Neuron (in vitro differentiated cells): ENCODE measurements around the gene ZNF536.
"Not testable (repeated sequence)": the region's sequence is repeated elsewhere in the genome, so short reads cannot be mapped to it uniquely, and the experiment has no call there.

Experiments
- H2AFZ ChIP-seq: one replicate; pipeline ENCODE4 v1.6.1; 2013; ENCODE audit warnings: low read depth, mild to moderate bottlenecking, inconsistent platforms, low read length, moderate library complexity
- H3K27me3 ChIP-seq: one replicate; pipeline ENCODE4 v1.6.1; 2013; ENCODE audit warnings: low read length; ENCODE audit not compliant: insufficient read depth
- H3K36me3 ChIP-seq: one replicate; pipeline ENCODE4 v1.6.1; 2013; ENCODE audit warnings: low read length; ENCODE audit not compliant: insufficient read depth
- H3K4me1 ChIP-seq: one replicate; pipeline ENCODE4 v1.6.1; 2013; ENCODE audit warnings: low read length; ENCODE audit not compliant: insufficient read depth
- H3K4me3 ChIP-seq: 2 replicates; pipeline ENCODE4 v1.5.1; 2013; ENCODE audit warnings: mild to moderate bottlenecking, low read length, moderate library complexity
- H3K9me3 ChIP-seq: one replicate; pipeline ENCODE4 v1.6.1; 2013; ENCODE audit warnings: low read length

The ZNF536 gene

GRCh38 chr19:30390356-30390988, 18.3 kb downstream of the ZNF536 start:
- Histone ChIP-seq H3K27me3 (no peaks in the 10 kb centered on the region), H3K9me3 (no peaks in the 10 kb centered on the region), H2AFZ (no peak overlapping the region), H3K36me3 (no peaks in the 10 kb centered on the region), H3K4me3 (no peak overlapping the region), H3K4me1 (no peaks in the 10 kb centered on the region)

DNA sequence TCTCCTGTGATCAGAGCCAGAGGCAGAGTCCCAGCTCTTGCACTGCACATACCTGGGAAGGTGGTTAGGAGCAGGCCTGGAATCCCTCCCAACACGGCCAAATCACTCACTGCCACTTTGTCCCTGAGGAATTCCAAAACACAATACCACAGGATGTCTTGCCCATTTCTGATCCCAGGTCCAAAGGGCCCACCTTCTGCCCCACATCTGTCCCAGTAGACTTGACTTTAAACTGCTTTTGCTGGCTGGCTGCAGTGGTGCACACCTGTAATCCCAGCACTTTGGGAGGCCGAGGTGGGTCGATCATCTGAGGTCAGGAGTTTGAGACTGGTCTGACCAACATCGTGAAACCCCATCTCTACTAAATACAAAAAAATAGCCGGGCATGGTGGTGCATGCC, 18.9 kb downstream of the ZNF536 start:
- no peak overlapping the region for H2AFZ ChIP-seq
- no peaks in the 10 kb centered on the region for H3K27me3 ChIP-seq
- peaks cover 2% of the 10 kb centered on the region for H3K36me3 ChIP-seq
- no peaks in the 10 kb centered on the region for H3K9me3 ChIP-seq
- no peaks in the 10 kb centered on the region for H3K4me1 ChIP-seq
- no peak overlapping the region for H3K4me3 ChIP-seq

DNA sequence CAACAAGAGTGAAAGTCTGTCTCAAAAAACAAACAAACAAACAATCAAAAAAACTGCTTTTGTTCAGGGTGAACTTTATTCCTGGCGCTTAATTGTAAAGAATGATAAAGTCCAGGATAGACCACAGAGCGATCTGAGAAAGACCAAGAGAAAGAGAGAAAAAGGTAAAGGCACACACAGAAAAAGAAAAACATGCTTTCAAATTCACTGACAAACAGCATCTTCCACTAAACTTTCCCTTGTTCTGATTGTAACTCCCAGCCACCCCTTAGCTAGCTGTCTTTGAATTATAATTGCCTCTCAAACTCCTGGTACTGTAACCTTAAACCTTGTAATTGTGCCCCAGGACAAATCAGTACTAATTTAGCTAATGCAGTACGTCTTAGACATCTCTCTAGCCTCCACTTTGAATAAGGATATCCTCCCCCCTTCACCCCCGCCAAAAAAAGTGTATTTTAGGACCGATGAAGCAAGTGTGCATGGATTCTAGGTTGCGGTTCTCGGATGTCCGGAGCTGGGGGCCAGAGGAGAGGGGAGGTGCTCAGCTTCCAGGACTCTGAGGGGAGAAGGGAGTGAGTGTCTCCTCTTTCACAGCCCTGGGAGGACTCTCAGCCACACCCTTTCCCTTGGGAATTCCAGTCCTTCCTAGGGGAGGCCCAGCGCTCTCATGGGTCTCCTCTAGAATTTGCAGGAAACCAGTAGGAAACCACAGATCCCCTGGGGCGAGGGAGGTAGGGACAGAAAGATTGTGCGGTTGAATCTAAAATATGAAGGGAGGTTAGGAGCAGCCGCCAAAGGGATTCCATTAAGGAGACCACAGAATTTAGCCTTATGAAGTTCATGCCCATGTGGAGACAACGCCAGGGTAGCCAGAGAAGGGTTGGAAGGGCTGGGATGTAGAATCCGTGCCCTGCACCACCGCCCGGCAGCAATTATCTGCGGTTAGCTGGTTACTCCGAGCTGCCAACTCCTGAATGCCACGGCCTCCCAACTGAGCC, 19.7 kb downstream of the ZNF536 start:
- H2AFZ ChIP-seq, result no peak overlapping the region
- H3K27me3 ChIP-seq, result no peaks in the 10 kb centered on the region
- no peaks in the 10 kb centered on the region for H3K9me3 ChIP-seq
- no peaks in the 10 kb centered on the region for H3K4me1 ChIP-seq
- no peak overlapping the region for H3K4me3 ChIP-seq
- peaks cover 2% of the 10 kb centered on the region for H3K36me3 ChIP-seq

DNA sequence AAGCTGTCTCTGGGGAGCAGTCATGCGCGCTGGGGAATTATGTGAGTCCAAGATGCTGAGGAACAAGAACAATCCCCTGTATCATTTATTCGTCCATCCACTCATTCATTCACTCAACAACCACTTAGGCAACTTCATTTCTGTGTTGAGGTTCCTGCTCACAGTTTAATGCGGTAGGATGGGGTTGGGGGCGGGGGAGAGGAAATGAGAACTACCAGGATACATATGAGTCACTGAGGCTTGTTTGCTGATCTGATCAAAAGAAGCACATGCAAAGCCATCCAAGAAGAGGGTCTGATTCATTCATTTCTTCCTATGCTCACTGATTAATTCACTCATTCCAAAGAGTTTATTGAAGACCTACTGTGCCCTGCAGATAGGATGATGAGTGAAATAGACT, 20.9 kb downstream of the ZNF536 start:
- Histone ChIP-seq H3K36me3 (peaks cover 2% of the 10 kb centered on the region), H3K4me3 (no peak overlapping the region), H2AFZ (no peak overlapping the region), H3K9me3 (no peaks in the 10 kb centered on the region), H3K4me1 (no peaks in the 10 kb centered on the region), H3K27me3 (no peaks in the 10 kb centered on the region)

GRCh38 chr19:30393729-30394480, 21.7 kb downstream of the ZNF536 start:
- no peak overlapping the region for H2AFZ ChIP-seq
- H3K4me1 ChIP-seq, result no peaks in the 10 kb centered on the region
- peaks cover 2% of the 10 kb centered on the region for H3K36me3 ChIP-seq
- H3K27me3 ChIP-seq, result no peaks in the 10 kb centered on the region
- no peak overlapping the region for H3K4me3 ChIP-seq
- no peaks in the 10 kb centered on the region for H3K9me3 ChIP-seq

DNA sequence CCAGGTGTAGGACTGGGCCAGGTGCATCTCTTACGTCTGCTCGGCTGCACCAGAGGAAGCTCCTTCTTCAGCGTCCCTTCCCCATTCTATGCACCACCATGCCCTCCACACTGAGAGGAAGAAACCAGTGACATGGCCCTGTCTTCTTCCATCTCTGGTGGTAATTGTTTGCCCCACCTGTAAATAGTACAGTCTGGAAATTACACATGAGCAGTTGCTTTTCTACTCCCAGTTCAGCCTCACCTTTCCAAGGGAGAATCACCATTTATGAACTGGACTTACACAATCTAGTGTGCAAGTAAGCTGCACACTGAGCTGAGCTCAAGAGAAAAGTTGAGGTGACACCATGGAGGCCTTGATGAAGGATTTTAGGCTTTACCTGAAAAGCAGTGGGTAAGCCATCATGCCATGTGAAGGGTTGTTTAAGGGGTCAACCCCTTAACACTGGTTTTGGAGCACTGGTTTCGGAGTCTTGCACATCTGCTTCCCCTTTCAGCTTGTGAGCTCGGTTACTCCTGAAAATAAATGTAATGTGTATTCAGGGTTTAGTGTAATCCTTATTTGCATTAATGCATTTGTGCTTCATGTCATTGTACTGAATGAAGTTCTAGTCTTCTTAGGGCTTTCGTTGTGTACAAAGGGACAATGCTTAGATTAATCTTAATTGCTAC, 22.4 kb downstream of the ZNF536 start:
- H3K4me3 ChIP-seq, result no peak overlapping the region
- H3K4me1 ChIP-seq, result no peaks in the 10 kb centered on the region
- no peak overlapping the region for H2AFZ ChIP-seq
- H3K36me3 ChIP-seq, result peaks cover 2% of the 10 kb centered on the region
- H3K27me3 ChIP-seq, result no peaks in the 10 kb centered on the region
- H3K9me3 ChIP-seq, result no peaks in the 10 kb centered on the region

GRCh38 chr19:30395283-30395682, 23.1 kb downstream of the ZNF536 start:
- H3K9me3 ChIP-seq, result no peaks in the 10 kb centered on the region
- no peaks in the 10 kb centered on the region for H3K4me1 ChIP-seq
- no peak overlapping the region for H2AFZ ChIP-seq
- H3K4me3 ChIP-seq, result no peak overlapping the region
- H3K36me3 ChIP-seq, result peaks cover 2% of the 10 kb centered on the region
- H3K27me3 ChIP-seq, result no peaks in the 10 kb centered on the region

DNA sequence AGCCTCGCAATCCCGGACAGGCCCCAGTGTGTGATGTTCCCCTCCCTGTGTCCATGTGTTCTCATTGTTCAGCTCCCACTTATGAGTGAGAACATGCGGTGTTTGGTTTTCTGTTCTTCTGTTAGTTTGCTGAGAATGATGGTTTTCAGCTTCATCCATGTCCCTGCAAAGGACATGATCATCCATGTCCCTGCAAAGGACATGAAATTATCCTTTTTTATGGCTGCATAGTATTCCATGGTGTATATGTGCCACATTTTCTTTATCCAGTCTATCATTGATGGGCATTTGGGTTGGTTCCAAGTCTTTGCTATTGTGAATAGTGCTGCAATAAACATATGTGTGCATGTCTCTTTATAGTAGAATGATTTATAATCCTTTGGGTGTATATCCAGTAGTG, 26.4 kb downstream of the ZNF536 start:
- not testable (repeated sequence) for H3K27me3 ChIP-seq, H2AFZ ChIP-seq, H3K4me3 ChIP-seq, H3K9me3 ChIP-seq, H3K36me3 ChIP-seq
- H3K4me1 ChIP-seq, result peaks cover 19% of the 10 kb centered on the region

GRCh38 chr19:30401956-30402355, 29.8 kb downstream of the ZNF536 start:
- no peak overlapping the region for H3K4me3 ChIP-seq
- H3K4me1 ChIP-seq, result peaks cover 29% of the 10 kb centered on the region
- H3K36me3 ChIP-seq, result no peaks in the 10 kb centered on the region
- H2AFZ ChIP-seq, result no peak overlapping the region
- H3K27me3 ChIP-seq, result no peaks in the 10 kb centered on the region
- H3K9me3 ChIP-seq, result no peaks in the 10 kb centered on the region

- Histone ChIP-seq H3K27me3 (no peaks in the 10 kb centered on the region), H2AFZ (no peak overlapping the region)
Measured at GRCh38 chr19:30402436-30403202, 30.4 kb downstream of the ZNF536 start.

GRCh38 chr19:30403203-30403985, 31.2 kb downstream of the ZNF536 start:
- H3K27me3 ChIP-seq, result no peaks in the 10 kb centered on the region
- peaks cover 29% of the 10 kb centered on the region for H3K4me1 ChIP-seq
- no peaks in the 10 kb centered on the region for H3K36me3 ChIP-seq
- no peaks in the 10 kb centered on the region for H3K9me3 ChIP-seq
- no peak overlapping the region for H3K4me3 ChIP-seq
- H2AFZ ChIP-seq, result no peak overlapping the region

More at GRCh38 chr19:30402436-30403202, 30.4 kb downstream of the ZNF536 start:
- no peaks in the 10 kb centered on the region for H3K9me3 ChIP-seq
- no peak overlapping the region for H3K4me3 ChIP-seq
- H3K4me1 ChIP-seq, result peaks cover 29% of the 10 kb centered on the region
- no peaks in the 10 kb centered on the region for H3K36me3 ChIP-seq
